Occipital lobe (tissue), 2 donors: ENCODE measurements around the gene GABARAP. TPM values are rescaled to one million over a fixed set of nuclear protein-coding genes. Genes with fewer than 3 reads are reported as not detected.
"Not testable (repeated sequence)": the region's sequence is repeated elsewhere in the genome, so short reads cannot be mapped to it uniquely, and the experiment has no call there.

Source experiments
- DNase-seq: peaks from one replicate; lab custom pipeline; 2025; lab: John Stamatoyannopoulos, UW
- total RNA-seq: library from RNA; depleted of rRNA; stranded (reverse); fragments of >200 nt; gene quantifications from one replicate; pipeline ENCODE4 v1.2.3, GENCODE V29; 2014

Gene GABARAP
- total RNA-seq, 1 donor from 2014 or later = 93.3 TPM

DNA sequence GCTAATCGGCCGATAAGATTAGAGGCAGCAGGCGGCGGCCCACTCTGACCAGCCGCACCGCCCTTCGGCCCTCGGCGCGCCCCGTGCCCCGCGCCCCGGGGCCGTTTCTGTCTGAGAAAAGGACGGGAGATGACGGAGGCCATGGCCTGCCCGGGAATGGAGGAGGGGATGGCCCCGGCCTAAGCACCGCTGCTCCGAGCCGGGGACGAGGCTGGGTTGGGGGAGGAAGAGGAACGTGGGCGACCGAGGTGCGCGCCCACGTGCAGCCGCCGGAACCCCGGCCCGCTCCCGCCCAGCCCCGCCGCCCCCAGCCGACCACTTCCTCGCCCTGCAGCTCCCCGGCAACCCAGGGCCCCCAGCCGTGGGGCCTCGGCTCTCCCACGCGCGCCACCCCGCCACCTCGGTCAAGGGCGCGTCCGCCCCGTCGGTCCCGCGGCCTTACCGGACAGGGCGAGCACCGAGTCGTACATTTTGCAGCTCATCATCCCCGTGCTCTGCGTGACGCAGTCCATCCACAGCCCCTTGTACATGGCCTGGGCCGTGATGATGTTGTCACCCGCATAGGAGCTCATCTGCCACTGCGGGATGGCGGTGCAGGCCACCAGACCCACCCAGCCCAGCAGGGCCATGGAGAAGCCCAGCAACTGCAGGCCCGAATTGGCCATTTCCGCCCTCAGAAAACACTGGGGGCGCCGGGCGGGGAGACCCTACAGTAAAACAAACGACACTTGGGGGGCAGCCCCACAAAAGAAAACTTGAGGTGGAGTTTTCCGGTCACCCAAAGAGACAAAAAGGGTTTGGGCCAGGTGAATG, 19.3 kb upstream of the GABARAP start:
- no peak for DNase-seq

DNA sequence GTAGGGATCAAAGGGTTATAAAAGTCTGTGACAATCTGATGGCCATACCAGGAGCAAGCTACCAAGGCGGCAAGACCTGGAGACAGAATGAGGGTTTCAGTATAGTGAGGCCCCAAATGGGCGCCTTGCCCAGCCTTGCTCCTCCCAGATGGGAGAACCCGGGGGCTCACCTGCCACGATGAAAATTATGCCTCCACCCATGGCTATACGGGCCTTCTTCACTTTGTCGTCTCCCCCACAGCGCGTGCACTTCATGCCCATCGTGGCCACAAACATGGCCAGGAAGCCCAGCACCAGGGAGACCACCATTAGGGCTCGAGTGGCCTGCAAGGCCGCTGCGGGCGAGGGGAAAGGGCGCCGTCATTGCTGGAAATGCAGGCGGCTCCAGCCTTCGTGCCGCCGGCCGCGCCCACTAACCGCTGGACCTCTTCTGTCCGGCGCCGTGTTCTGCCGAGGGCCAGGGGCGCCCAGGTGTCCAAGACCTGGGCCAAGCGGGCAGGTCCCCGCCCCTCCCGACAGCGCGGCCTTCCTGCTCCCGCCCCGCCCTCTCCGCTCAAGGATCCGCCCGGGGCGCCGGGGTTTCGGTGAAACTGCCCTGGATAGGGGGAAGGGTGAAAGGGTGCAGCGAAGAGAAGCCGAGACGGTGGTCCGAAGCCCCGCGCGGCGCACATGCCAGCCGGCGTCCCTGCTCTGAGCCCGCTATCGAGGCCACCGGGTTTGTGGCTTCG, 18.6 kb upstream of the GABARAP start:
- no peak for DNase-seq

DNA sequence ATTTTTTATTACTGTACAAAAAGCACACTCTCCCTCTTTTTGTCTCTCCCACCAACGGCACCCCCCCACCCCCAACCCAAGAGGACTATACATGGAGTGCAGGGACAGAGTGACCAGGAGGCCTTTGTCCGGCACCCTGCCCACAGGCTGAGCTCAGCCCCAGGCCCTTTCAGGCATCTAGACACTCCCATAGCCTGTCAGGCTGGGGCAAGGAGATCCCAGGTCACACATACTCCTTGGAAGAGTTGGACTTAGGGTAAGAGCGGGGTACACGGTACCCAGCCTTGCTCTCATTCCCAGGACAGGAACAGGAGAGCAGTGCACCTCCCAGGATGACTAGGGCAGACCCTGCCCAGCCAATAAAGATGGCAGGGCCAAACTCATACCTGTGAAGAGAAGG, 17.9 kb upstream of the GABARAP start:
- DNase-seq = no peak

DNA sequence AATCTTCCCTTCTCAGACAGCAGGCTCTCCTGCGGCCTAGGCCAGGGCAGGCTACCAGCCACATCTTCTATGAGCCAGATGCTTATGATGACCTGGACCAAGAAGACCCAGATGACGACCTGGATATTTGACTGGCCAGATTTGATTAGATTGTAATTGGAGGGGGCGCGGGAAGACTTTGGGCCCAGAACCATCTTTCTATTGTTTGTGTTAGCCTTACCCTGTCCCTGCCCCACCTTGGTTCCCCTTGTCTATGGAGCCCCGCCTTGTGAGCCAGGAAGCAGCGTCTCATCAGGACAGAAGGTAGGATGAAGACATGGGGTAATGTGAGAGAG, 17.3 kb upstream of the GABARAP start:
- no peak for DNase-seq

DNA sequence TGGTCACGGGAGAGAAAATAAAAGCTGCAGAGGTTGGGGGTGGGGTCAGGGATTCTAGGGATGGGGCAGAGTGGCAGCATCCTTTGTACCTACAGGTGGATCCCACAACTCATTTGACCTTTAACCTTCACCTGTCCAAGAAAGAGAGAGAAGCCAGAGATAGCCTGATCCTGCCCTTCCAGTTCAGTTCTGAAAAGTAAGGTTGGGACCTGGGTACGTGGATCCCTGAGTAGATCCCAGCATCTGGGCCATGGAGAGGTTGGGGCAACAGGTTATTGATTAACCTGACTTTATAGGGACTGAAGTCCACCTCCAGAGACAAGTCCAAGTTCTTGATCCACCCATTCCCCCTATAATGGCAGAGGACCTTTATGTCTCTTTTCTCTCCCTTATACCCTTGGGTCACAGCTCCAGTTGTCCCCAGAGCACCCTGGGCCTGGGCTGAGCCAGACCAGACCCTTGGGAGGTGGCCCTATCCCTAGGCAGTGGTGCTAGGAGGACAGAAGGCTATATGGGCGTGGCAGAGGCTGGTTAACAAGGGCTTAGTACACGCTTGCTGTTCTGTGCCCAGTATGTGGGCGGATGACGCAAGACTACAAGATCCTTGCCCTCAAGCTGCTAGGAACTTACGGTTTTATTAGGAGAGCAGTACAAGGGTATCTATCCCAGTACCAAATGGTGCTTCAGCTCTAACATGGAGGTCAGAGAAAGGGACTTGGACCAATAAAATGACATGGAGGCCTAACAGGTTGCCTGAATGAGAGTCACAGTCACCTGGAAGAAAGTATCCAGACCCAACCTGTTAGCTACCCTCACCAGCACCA, 16.7 kb upstream of the GABARAP start:
- no peak for DNase-seq

DNA sequence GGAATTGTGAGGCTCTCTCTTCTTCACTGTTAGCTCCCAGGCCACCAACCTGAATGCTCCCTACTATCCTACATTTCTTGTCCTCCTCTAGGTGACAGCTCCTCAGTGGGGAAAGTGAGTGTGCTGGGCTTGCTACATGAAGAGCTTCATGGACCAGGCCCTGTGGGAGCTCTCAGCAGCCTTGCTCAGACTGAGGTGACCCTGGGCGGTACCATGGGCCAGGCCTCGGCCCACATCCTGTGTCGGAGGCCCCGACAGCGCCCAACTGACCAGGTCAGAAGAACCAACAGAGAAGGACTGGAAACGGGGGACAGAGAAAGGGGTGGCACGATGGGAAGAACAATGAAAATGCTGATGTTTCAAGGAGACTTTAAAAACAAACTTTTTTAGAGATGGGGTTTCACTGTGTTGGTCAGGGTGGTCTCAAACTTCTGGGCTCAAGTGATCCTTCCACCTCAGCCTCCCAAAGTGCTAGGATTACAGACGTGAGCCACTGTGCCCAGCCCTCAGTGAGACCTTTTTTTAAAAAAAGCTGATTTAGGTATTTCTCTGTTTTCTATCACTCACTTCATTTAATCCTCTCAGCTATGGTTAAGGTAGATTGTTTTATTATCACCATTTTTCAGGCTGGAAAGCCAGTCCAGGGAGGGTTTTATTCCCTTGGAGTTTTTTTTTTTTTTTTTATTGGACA, 14.7 kb upstream of the GABARAP start:
- DNase-seq = no peak

DNA sequence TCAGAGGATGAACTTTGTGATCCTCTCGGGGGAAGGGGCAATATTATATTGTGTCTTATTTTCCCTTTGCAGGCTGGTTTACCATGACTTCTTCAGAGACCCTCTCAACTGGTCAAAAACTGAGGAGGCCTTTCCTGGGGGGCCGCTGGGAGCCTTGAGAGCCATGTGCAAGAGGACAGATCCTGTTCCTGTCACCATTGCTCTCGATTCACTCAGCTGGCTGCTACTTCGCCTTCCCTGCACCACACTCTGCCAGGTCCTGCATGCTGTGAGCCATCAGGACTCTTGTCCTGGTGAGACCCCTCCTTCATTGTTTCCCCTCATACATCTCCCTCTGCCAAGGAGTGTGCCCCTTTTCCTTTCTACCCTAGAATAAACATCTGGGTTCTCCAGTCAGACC, 12.3 kb upstream of the GABARAP start:
- DNase-seq = no peak

DNA sequence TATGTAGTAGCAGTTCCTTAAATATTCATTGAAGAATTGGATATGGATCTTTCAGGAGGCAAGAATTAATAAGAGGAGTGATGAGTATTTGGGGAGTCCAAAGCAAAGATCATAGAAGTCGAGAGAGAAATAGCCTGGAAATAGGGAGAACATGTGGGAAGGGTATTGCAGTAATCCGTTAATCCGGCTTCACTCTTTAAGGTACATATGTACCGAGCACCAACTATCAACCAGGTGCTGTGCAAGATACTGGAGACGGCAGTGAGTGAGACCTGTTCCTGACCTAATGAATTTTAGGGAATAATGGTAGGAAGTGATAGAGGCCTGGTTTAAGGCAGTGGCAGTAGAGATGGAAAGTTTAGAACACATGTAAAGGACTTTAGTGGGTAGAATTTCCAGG, 10.8 kb upstream of the GABARAP start:
- DNase-seq = no peak

DNA sequence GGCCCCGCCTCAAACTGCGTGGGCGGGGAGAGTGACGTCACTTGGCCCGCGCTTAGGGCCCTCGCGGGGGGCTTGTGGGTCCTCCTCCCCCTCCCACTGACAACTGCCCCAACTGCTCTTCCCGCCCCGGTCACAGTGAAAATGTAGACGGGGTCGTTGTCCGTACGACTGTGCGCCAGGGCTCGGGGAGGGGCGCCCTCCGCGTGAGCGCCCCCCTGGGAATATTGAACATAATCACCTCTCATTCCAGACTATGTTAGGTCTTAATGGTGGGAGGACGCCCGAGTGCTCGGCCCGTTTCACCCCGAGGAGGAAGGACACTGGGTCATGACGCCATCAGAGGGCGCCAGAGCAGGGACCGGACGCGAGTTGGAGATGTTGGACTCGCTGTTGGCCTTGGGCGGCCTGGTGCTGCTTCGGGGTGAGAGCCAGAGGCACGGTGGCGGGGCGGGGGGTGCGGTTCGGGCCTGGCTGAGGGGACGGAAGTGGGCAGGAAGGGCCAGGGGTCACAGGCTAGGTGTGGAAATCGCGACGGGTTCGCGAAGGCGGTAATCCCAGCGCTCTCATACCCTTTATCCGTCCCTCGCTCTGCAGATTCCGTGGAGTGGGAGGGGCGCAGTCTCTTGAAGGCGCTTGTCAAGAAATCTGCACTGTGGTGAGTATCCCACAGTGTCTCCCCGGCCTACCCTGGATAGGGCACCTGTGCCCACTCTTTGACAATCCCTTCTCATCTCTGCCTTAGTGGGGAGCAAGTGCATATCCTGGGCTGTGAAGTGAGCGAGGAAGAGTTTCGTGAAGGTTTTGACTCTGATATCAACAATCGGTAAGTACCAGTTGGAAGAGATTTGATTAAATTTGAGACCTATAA, 10.2 kb upstream of the GABARAP start, which contains the start of gene ELP5:
Gene ELP5 (plus strand): TSS at position 40 of the 868 bp plus-strand sequence. CDS start 336 bp downstream, at position 376.
- DNase-seq = peak; percentile 87

DNA sequence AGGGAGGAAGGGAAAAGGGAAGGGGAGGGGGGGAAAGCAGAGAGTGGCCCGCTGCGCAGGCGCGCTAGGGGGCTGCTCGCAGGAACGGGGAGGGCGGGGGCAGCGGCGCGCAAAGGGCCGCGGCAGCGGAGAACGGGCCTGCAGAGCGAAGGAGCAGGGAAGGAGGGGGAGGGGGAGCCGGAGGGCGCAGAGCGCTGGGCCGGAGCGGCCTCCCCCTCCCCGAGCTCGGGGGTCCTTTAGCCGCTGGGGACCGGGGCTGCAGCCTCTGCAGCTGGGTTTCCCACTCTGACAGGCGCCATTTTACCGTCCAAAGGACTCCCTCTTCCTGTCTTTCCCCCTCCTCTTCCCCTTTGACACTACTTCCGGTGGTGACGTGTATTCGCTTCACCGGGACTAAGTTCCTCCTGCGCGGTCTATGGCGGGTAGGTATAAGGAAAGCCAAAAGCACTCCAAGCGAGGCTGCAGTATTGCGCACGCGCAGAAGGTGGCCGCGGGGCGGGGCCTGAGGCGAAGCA, 9.5 kb upstream of the GABARAP start, which contains the start of gene CTDNEP1:
Gene CTDNEP1 (minus strand): TSS at position 74 of the 515 bp plus-strand sequence. CDS start 438 bp downstream, outside the sequence.
- DNase-seq = peak; percentile 97

DNA sequence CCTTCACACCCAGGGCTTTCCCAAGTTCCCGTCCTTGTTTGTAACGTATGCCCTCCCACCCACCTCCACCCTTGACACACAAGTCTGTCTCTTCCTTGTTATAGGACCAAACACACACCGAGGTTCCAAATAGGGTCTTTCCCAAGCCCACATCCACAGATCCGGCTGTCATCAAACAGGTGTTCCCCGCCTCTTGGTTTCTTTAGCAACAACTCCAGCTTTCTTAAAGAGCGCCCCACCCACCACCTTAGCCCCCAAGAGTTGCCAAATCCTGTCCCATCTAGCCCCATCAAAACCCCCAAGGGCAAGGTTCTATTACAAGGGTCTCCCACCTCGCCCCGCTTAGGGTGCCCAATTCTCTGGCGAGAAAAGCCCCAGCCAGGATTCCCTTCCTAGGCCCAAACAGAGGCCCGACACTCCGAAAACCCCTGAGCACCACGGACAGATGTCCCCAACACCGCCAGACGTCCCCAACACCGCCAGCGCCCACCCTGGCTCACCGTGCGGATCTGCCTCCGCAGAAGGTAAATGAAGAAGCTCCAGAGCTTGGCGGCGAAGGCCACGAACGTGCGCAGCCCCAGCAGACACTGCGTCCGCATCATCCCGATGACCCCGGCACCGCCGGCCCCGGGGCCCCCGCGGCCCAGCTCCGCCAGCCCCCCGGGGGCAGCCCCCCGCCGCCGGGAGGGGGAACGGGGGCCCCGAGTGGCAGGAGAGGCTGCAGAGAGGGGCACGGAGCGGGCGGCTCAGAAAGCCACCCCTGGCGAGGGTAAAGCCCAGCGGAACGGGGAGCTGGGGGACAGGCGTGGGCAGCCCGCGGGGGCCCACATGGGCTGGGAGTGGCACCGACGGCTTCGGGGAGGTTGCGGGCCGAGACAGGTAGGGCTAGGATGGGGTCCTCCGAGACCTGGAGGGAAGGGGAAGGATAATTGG, 8.7 kb upstream of the GABARAP start:
- DNase-seq = no peak

DNA sequence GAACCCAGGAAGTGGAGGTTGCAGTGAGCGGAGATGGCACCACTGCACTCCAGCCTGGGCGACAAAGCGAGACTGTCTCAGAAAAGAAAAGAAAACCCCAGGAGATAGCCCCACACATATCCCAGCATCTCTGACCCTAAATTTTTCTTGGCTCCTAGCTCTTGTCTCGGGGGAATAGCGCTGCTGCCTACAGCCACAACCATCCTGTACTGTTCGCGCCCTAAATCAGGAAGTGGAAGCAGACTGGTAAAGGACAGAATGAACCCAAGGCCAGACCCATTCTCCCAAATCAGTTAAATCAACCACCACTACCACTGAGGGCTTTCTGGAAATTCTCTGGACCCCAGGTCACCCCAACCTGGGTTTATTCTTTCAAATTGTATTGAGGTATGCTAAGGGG, 7.6 kb upstream of the GABARAP start:
- DNase-seq = no peak

DNA sequence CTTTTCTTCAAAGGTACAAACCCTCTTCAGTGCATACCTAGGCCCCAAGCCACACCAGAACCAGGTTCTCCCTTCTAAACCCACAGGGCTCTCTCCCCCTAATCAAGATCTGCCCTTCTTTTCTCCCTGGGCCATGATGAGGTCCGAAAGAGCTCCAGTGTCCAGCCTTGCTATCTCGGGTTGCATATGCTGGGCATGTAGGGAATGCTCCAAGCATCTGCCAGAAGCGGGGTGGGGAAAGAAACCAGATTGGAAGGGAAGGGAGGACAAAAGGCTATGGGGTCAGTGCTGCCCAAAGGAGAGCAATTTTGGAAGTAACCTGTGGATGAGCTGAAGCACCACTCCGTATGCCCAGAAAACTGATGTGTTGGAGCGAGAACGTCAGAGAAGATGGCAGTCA, 7.0 kb upstream of the GABARAP start:
- DNase-seq = no peak

DNA sequence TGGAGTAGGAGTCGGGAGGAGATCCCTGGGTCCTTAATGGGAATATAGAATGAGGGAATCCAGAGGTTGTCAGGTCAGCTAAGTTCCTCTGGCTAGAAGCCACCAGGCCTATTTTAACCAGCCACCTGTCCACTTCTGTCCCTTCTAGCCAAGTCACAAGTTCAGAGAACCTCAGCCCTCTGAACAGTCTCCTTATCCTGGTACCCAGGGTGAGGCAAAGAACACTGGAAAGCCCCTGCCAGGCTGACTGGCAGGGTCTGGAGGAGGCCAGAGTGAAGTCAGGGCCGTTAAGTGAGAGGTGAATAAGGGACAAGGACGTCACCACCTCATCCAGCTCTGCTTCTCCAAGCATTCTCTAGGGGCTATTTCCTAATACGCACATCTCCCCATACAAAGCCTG, 6.5 kb upstream of the GABARAP start:
- DNase-seq = no peak

DNA sequence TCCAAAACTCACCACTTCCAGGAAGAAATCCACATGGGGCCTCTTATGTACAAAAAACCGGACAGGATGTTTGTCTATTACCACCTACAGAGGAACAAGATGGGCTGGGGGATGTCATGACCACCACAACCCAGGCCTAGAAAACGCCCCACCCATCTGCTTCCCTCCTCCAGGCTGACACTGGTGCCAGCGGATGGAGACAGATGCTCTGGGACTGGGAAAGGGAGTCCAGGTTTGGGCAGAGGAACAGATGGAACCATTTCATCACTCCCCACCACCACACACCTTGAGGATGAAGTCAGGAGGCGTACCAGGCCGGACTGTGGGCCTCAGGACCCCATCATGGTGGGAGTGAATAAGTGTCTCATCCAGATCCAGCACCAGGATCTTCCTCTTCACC, 4.5 kb upstream of the GABARAP start:
- no peak for DNase-seq

DNA sequence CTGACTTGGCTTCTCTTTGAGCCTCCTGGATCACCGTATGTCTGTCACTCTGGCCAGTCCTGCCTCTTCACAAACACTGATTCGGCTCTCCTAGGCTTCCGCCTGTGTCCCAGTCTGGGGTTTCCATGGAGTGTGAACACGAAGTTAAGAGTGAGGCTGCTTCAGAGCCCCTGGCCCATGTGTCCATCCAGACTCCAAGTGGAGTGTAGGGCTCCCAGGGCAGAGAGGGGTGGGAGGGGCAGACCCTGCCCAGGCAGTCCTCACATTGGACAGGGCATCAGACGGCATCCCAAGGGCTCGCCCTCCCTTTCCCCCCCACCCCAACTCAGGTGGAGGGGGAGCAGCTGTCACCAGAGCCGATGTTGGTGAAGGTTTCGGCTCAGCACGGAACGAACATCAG, 1.6 kb upstream of the GABARAP start:
- DNase-seq = not testable (repeated sequence)

DNA sequence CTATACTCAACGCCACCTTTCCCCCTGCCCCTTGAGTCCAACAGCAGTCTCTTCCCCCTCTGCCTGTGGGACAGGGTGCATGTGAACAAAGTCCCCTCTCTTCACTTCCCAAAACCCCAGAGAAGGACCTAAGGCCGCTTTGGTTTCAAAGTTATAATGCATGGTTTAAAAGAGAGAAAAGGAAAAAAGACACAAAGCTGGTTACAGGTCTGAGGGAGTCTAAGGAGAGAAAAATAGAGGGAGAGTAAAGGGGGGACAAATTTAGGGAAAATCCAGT, 1.1 kb upstream of the GABARAP start:
- DNase-seq = no peak

DNA sequence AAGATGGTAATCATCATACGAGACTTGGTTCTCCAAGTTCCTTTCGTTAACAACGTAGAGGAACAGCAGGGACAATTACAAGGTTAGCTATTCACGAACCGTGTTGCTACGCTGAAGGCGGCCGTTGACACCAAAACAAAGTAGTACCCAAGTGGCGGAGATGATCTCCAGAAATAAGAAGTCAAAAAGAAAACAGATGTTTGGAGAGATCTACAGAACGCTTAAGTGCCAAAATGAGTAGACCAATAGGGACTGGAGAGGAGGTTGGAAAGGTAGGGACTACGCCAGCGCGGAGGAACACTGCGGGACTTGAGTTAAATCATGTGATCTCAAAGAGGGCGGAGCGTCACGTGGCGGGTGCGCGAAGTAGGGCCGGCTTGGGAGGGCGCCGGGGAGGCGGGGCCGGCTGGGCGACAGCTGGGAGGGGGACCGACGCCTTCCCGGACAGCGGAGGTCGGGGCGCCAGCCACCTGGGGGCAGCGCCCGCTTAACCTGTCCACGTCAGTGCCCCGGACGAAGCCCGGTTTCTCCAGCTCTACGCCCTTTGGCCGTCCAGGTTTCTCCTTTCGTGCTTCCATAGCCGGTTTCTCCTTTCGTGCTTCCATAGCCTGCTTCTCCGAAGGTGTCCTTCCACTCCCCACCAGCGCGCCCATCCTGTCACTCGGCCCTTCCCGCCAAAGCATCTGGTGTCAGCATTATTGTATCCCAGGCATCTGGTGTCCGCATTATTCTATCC, 636 bp upstream of the GABARAP start:
- peak; percentile 88 for DNase-seq
